H1 (cell line): Measurements from ENCODE around the gene KLF8. TPM values are rescaled to one million over a fixed set of nuclear protein-coding genes. Genes with fewer than 3 reads are reported as not detected.

Experiments
- ASH2L ChIP-seq: fragments of 200-600, 300-600 bp; sonication (generic); IDR thresholded peaks from one replicate; pipeline ENCODE4 v1.7.1; 2017; ENCODE audit warnings: low read length
- ATF2 ChIP-seq: IDR thresholded peaks from 2 replicates; pipeline ENCODE4 v1.6.1; 2012; ENCODE audit warnings: low read length, inconsistent platforms
- CHD7 ChIP-seq: fragments of 300-600 bp; sonication (generic); IDR thresholded peaks from 2 replicates; pipeline ENCODE4 v1.7.1; 2012; ENCODE audit warnings: low read length, moderate library complexity, mild to moderate bottlenecking, inconsistent platforms; ENCODE audit not compliant: insufficient replicate concordance
- RNF2 ChIP-seq: fragments of 200-900, 300-1000 bp; sonication (generic); IDR thresholded peaks from 2 replicates; pipeline ENCODE4 v1.7.1; 2016; ENCODE audit warnings: borderline replicate concordance, low read depth, mild to moderate bottlenecking, antibody characterized with exemption, low read length; ENCODE audit not compliant: poor library complexity, severe bottlenecking; ENCODE audit errors: missing control alignments
- polyA plus RNA-seq, 7 experiments: library from polyadenylated mRNA; depleted of rRNA in 3 of 7; stranded (reverse) in 5 of 7; unstranded in 2 of 7; fragments of >200 nt in 5 of 7; fragments of 200-250 nt in 2 of 7; gene quantifications; 1 replicate in 5 of 7; 2 replicates in 1 of 7; 4 replicates in 1 of 7; pipeline versions ENCODE4 v1.2.1 to v1.2.3, GENCODE V29; 2011 to 2013; ENCODE audit warnings: missing spikeins in 2 of 7, mixed read lengths in 2 of 7
- total RNA-seq: library from RNA; stranded (reverse); fragmentation: NEBNext Ultra II Directional; extraction: Animal tissue kit (Norgen Biotek cat#: 25700); gene quantifications from 2 replicates; pipeline ENCODE4 v1.2.1, GENCODE V29; 2021

Gene KLF8
- total and polyA plus RNA-seq, 2 of the 8 experiments (the other 6 are each of a cell fraction or from before 2014, with no cell fraction given), result 11.5 to 15.3 TPM

GRCh38 chrX:56284269-56284668 lies 52.1 kb downstream of the KLF8 start (continued):
- TF ChIP-seq ATF2 (no peak), ASH2L (no peak), CHD7 (no peak), RNF2 (no peak)
